ENCODE results near the gene TUBGCP6. TPM values are rescaled to one million over a fixed set of nuclear protein-coding genes. Genes with fewer than 3 reads are reported as not detected.

The TUBGCP6 gene
- total RNA-seq, 1 donor from 2014 or later: 48.5 TPM

GRCh38 chr22:50269573-50269969, 24.7 kb upstream of the TUBGCP6 start:
- TF ChIP-seq, protein P1, sequence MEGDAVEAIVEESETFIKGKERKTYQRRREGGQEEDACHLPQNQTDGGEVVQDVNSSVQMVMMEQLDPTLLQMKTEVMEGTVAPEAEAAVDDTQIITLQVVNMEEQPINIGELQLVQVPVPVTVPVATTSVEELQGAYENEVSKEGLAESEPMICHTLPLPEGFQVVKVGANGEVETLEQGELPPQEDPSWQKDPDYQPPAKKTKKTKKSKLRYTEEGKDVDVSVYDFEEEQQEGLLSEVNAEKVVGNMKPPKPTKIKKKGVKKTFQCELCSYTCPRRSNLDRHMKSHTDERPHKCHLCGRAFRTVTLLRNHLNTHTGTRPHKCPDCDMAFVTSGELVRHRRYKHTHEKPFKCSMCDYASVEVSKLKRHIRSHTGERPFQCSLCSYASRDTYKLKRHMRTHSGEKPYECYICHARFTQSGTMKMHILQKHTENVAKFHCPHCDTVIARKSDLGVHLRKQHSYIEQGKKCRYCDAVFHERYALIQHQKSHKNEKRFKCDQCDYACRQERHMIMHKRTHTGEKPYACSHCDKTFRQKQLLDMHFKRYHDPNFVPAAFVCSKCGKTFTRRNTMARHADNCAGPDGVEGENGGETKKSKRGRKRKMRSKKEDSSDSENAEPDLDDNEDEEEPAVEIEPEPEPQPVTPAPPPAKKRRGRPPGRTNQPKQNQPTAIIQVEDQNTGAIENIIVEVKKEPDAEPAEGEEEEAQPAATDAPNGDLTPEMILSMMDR (IDR thresholded peaks at IDR 0.05; ENCODE audit: unreplicated experiment): no peak
- no peaks in the 10 kb centered on the region for H3K9me3 Mint-ChIP-seq (ENCODE audit: unreplicated experiment)
- H3K27ac Mint-ChIP-seq (ENCODE audit: unreplicated experiment): no peak overlapping the region
- H3K36me3 Mint-ChIP-seq (ENCODE audit: low read depth, unreplicated experiment): peaks cover 5% of the 10 kb centered on the region
- H3K27me3 Mint-ChIP-seq (ENCODE audit: unreplicated experiment): peaks cover 8% of the 10 kb centered on the region
- H3K4me3 Mint-ChIP-seq (ENCODE audit: unreplicated experiment): peak overlapping the region; percentile 83
- peaks cover 4% of the 10 kb centered on the region for H3K4me1 Mint-ChIP-seq (ENCODE audit: unreplicated experiment)
- no peak for DNase-seq (ENCODE audit: low spot score)

- Mint-ChIP-seq H3K4me3 (ENCODE audit: unreplicated experiment) (peak overlapping the region; percentile 37), H3K9me3 (ENCODE audit: unreplicated experiment) (no peaks in the 10 kb centered on the region), H3K27me3 (ENCODE audit: unreplicated experiment) (peaks cover 8% of the 10 kb centered on the region), H3K4me1 (ENCODE audit: unreplicated experiment) (peaks cover 4% of the 10 kb centered on the region), H3K36me3 (ENCODE audit: low read depth, unreplicated experiment) (peaks cover 5% of the 10 kb centered on the region), H3K27ac (ENCODE audit: unreplicated experiment) (no peak overlapping the region)
- TF ChIP-seq, protein P1 (IDR thresholded peaks at IDR 0.05; ENCODE audit: unreplicated experiment): no peak
- no peak for DNase-seq (ENCODE audit: low spot score)
Measured at GRCh38 chr22:50268655-50269113, 23.9 kb upstream of the TUBGCP6 start.

DNA sequence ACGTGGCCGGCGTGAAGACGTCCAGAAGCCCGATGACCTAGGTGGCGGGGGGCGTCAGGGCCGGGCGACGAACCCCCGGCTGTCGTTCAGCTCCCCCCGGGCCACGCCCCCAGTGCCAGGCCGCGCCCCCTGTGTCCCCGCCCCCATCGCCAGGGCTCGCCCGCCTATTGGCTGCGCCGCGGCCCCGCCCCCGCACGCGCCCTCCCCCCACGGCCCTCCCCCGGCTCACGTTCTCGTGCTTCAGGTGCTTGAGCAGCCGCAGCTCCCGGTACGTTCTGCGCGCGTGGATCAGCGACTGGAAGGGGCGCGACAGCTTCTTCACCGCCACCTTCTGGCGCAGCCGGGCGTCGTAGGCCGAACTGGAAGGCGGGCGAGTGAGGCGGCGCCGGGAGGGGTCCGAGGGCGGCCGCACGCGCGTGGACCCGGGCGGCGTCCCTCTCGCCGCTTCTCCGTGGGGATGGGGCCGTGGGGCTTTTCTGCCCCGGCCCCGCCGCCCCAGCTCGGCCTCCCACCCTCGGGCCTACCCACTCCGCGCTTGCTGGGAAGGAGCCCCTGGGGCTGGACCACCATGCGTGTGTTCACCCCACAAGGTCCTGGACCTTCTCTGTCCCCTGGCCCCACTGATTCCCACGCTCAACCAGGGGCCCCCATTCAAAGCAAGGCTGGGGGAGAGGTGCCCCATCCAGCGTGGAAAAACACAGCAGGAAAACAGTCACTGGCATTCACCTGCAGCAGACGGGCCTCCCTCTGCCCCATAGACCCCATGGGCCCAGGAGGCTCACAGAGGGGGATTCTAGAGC, 23.0 kb upstream of the TUBGCP6 start:
- peaks cover 5% of the 10 kb centered on the region for H3K36me3 Mint-ChIP-seq (ENCODE audit: low read depth, unreplicated experiment)
- TF ChIP-seq, protein P1 (IDR thresholded peaks at IDR 0.05; ENCODE audit: unreplicated experiment): no peak
- no peak overlapping the region for H3K4me3 Mint-ChIP-seq (ENCODE audit: unreplicated experiment)
- no peak overlapping the region for H3K27ac Mint-ChIP-seq (ENCODE audit: unreplicated experiment)
- peak; percentile 66 for DNase-seq (ENCODE audit: low spot score)
- H3K27me3 Mint-ChIP-seq (ENCODE audit: unreplicated experiment): peaks cover 8% of the 10 kb centered on the region
- peaks cover 4% of the 10 kb centered on the region for H3K4me1 Mint-ChIP-seq (ENCODE audit: unreplicated experiment)
- H3K9me3 Mint-ChIP-seq (ENCODE audit: unreplicated experiment): no peaks in the 10 kb centered on the region

DNA sequence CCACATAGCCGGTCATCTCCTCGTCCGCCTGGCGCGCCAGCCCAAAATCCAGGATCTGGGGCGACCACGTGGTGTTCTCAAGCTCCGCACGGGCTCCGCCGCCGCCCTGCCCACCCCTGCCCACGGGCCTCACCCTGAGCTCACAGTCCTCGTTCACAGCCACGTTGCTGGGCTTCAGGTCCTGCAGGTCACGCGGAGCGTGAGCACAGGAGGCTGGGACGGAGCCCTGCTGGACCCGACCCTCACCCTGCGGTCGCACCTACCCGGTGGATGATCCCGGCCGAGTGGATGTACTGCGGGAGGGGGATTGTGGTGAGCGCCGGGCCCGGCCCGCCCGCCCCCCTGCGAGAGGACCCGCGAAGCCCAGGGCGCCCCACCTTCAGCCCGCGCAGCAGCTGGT, 22.2 kb upstream of the TUBGCP6 start:
- peaks cover 12% of the 10 kb centered on the region for H3K27me3 Mint-ChIP-seq (ENCODE audit: unreplicated experiment)
- H3K9me3 Mint-ChIP-seq (ENCODE audit: unreplicated experiment): no peaks in the 10 kb centered on the region
- H3K4me3 Mint-ChIP-seq (ENCODE audit: unreplicated experiment): no peak overlapping the region
- H3K36me3 Mint-ChIP-seq (ENCODE audit: low read depth, unreplicated experiment): peaks cover 5% of the 10 kb centered on the region
- TF ChIP-seq, protein P1 (IDR thresholded peaks at IDR 0.05; ENCODE audit: unreplicated experiment): no peak
- H3K27ac Mint-ChIP-seq (ENCODE audit: unreplicated experiment): no peak overlapping the region
- no peak for DNase-seq (ENCODE audit: low spot score)
- peaks cover 4% of the 10 kb centered on the region for H3K4me1 Mint-ChIP-seq (ENCODE audit: unreplicated experiment)

DNA sequence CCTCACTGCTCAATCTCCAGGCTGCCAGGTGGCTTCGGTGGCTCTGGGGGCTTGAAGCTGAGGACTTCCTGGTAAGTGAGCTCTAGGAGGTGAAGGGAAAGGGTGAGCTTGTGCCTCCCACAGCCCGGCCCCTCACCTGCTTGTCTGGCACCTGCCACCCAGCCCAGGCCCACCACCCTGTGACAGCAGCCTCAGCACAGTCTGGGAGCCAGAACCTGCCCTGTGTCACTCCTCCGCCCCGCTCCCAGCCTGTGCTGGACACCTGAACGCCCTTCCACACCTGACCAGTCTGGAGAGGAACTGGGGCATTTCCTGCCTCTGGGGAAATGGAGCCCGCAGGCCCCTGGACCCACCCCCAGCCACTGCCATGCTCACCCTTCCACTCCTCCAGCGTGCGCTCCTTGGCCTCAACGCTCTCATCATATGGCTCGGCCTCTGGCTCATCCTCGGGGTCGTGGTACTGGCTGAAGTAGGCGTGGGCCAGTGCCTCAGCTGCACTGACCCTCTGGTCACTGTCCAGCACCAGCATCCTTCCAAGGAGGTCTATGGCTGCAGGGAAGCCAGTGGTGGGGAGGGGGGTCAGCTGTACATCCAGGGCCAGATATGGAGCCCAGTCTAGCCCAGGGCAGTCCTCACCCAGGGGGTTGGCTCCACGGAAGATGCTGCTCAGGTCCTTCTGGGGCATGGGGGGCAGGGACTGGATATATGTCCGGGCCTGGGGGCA, 20.3 kb upstream of the TUBGCP6 start:
- DNase-seq (ENCODE audit: low spot score): no peak
- TF ChIP-seq, protein P1 (IDR thresholded peaks at IDR 0.05; ENCODE audit: unreplicated experiment): no peak
- peaks cover 4% of the 10 kb centered on the region for H3K4me1 Mint-ChIP-seq (ENCODE audit: unreplicated experiment)
- H3K36me3 Mint-ChIP-seq (ENCODE audit: low read depth, unreplicated experiment): peaks cover 5% of the 10 kb centered on the region
- H3K27ac Mint-ChIP-seq (ENCODE audit: unreplicated experiment): no peak overlapping the region
- no peaks in the 10 kb centered on the region for H3K9me3 Mint-ChIP-seq (ENCODE audit: unreplicated experiment)
- H3K4me3 Mint-ChIP-seq (ENCODE audit: unreplicated experiment): no peak overlapping the region
- peaks cover 12% of the 10 kb centered on the region for H3K27me3 Mint-ChIP-seq (ENCODE audit: unreplicated experiment)

Measured in endothelial cell (in vitro differentiated cells).